ENCODE results near the gene GNGT1.

GRCh38 chr7:93879356-93879755 lies 27.0 kb upstream of the GNGT1 start:
- TF ChIP-seq, protein P1, sequence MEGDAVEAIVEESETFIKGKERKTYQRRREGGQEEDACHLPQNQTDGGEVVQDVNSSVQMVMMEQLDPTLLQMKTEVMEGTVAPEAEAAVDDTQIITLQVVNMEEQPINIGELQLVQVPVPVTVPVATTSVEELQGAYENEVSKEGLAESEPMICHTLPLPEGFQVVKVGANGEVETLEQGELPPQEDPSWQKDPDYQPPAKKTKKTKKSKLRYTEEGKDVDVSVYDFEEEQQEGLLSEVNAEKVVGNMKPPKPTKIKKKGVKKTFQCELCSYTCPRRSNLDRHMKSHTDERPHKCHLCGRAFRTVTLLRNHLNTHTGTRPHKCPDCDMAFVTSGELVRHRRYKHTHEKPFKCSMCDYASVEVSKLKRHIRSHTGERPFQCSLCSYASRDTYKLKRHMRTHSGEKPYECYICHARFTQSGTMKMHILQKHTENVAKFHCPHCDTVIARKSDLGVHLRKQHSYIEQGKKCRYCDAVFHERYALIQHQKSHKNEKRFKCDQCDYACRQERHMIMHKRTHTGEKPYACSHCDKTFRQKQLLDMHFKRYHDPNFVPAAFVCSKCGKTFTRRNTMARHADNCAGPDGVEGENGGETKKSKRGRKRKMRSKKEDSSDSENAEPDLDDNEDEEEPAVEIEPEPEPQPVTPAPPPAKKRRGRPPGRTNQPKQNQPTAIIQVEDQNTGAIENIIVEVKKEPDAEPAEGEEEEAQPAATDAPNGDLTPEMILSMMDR (IDR thresholded peaks at IDR 0.05), result no peak
- TF ChIP-seq POLR2A (IDR thresholded peaks at IDR 0.05) (no peak), POLR2AphosphoS5 (IDR thresholded peaks at IDR 0.05) (no peak)
